GM19468 (cell line): Measurements from ENCODE around the gene WFDC11.

Experiments
- ATAC-seq: cut with Tn5 transposase; IDR thresholded peaks from one replicate; pipeline ENCODE4 v1.9.1; 2021; ENCODE audit warnings: mild to moderate bottlenecking, moderate library complexity, moderate number of reproducible peaks; ENCODE audit not compliant: unreplicated experiment; ENCODE audit errors: extremely low read depth

WFDC11 gene

GRCh38 chr20:45629496-45630100 is 40.4 kb downstream of the WFDC11 start, which contains the start of gene WFDC10A:
TSS of gene WFDC10A (plus strand) at chr20:45629739. CDS start at chr20:45629814, 75 bp downstream.
- no peak for ATAC-seq

GRCh38 chr20:45626540-45626939 is 43.5 kb downstream of the WFDC11 start:
- ATAC-seq: no peak

GRCh38 chr20:45621593-45621992 is 48.4 kb downstream of the WFDC11 start:
- ATAC-seq: no peak

GRCh38 chr20:45617591-45617990 is 52.4 kb downstream of the WFDC11 start:
- no peak for ATAC-seq

GRCh38 chr20:45612314-45612713 is 57.7 kb downstream of the WFDC11 start:
- ATAC-seq: no peak

- no peak for ATAC-seq
Observed at GRCh38 chr20:45611054-45611453, 59.0 kb downstream of the WFDC11 start.

GRCh38 chr20:45607810-45608209 is 62.2 kb downstream of the WFDC11 start:
- ATAC-seq: no peak
